NB4 (cell line): ENCODE results near the gene SHE.

Source experiments
- MYC ChIP-seq: IDR thresholded peaks from 2 replicates; pipeline ENCODE4 v1.6.1; 2011; ENCODE audit warnings: low read depth, low read length
- POLR2A ChIP-seq: IDR thresholded peaks from 2 replicates; pipeline ENCODE4 v1.6.1; 2011; ENCODE audit warnings: mild to moderate bottlenecking; ENCODE audit not compliant: insufficient read length; ENCODE audit errors: extremely low read depth
- TF ChIP-seq, protein P1 (sequence below): IDR thresholded peaks from one replicate; pipeline ENCODE4 v1.5.1; 2012; ENCODE audit warnings: low read depth, low read length
- TF ChIP-seq, protein P2 (sequence below): IDR thresholded peaks from 2 replicates; pipeline ENCODE4 v1.6.1; 2011; ENCODE audit warnings: low read depth, low read length

DNA sequence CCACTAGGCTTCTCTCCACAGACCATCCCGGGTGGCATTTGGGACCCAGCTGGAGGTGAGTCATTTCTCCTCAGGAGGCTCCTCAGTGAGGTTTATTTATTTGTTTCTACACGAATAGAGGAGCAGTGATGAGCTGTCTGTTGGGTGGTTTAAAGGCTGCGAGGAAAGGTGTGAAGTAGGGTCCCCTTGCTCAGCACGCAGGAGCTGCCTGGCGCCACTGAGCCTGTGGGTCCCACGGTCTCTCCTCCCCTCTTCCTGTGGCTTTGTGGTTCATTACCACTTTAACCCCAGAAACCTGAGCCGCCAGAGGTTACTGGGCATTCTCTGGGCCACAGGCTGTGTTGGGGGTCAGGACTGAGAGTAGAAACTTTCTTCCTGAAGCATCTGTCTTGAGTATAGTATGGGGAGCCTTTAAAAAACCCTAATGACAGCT lies 57.2 kb downstream of the SHE start:
- TF ChIP-seq, protein P1, sequence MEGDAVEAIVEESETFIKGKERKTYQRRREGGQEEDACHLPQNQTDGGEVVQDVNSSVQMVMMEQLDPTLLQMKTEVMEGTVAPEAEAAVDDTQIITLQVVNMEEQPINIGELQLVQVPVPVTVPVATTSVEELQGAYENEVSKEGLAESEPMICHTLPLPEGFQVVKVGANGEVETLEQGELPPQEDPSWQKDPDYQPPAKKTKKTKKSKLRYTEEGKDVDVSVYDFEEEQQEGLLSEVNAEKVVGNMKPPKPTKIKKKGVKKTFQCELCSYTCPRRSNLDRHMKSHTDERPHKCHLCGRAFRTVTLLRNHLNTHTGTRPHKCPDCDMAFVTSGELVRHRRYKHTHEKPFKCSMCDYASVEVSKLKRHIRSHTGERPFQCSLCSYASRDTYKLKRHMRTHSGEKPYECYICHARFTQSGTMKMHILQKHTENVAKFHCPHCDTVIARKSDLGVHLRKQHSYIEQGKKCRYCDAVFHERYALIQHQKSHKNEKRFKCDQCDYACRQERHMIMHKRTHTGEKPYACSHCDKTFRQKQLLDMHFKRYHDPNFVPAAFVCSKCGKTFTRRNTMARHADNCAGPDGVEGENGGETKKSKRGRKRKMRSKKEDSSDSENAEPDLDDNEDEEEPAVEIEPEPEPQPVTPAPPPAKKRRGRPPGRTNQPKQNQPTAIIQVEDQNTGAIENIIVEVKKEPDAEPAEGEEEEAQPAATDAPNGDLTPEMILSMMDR, result no peak
- TF ChIP-seq MYC (no peak), POLR2A (no peak)
- TF ChIP-seq, protein P2, sequence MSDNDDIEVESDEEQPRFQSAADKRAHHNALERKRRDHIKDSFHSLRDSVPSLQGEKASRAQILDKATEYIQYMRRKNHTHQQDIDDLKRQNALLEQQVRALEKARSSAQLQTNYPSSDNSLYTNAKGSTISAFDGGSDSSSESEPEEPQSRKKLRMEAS, result no peak
